NCI-H2171 treated with DMSO at 0.1 percent for 48 hours (cell line): ENCODE data around the gene VIL1.

Source experiments
- DNase-seq: peaks from one replicate; lab custom pipeline; 2025; lab: John Stamatoyannopoulos, UW

The VIL1 gene

DNA sequence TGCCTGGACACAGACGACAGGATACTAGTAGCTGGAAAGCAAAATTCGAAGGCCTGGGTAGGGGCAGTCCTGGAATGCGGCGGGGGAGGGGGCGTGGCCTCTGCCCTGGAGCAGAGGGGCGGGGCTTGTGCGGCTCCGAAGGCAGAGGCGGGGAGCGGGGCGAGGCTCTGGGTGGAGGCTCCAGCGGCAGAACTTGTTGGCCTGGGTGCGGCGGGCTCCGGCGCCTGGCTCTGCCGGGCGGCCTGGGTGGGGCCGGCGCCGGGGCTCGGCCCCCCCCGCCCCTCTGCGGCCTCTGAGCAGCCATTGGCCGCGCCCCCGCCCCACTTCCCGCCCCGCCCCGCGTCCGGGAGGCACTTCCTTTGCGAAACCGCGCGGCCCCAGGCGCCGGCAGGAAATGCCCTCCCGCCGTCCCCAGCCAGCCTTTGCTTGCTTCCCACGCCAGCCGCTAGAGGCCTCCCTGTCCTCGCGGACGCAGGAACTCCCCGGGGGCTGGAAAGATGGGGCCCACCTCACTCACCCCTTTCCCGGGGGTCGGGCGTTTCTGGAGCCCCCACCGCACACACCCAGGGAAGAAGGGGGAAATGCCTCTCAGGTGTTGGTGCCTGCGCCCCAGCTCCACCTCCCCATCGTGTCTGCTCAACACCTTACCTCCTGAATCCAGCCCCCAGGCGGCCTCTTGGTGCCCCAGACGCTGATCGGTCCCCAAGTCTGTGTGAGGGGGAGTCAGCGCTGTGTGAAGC lies 12.5 kb upstream of the VIL1 start:
- peak; percentile 99 for DNase-seq

DNA sequence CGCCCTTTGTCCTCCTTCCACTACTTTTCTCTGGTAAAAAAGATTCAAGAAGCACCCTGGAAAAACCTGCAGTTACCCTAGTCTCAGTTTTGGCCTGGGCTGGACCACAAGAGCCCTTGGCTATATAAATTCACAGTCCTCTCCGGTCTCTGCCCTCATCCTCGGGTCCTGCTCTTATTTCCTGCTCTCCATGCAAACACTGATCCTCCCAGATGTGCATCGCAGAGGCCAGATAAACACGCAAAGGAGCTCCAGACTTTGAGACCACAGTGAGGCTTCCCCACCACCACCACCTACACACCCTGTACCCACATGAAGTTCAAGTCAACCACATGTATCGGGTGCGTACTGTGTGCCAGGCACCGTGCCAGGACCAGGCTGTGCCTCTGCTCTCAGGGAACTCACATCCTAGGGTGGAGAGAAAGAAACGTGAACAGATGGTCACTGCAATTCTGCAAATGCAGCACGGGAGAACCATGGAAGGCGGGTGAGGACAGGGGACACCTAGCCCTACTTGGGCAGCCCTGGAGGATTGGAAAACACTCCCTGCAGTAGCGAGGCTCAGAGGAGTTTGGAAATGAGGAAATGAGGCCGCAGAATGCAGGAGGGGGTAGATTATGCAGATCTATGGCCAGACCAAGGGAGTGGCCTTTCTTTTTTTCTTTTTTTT lies 11.8 kb upstream of the VIL1 start:
- DNase-seq, result peak; percentile 97

DNA sequence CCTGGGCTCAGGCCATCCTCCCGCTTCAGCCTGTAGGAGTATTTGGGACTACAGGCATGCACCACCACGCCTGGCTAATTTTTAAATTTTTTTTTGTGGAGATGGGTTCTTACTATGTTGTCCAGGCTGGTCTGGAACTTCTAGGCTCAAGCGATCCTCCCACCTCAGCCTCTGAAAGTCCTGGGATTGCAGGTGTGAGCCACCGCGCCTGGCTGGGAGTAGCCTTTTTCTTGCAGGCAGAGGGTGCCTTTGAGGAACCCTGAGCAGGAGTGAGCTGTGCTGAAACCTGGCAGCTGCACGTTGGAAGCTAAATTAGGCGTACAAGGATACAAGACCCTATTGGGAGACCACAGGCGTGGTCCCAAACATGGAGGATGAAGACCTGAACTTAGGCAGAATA lies 11.2 kb upstream of the VIL1 start:
- peak; percentile 48 for DNase-seq

DNA sequence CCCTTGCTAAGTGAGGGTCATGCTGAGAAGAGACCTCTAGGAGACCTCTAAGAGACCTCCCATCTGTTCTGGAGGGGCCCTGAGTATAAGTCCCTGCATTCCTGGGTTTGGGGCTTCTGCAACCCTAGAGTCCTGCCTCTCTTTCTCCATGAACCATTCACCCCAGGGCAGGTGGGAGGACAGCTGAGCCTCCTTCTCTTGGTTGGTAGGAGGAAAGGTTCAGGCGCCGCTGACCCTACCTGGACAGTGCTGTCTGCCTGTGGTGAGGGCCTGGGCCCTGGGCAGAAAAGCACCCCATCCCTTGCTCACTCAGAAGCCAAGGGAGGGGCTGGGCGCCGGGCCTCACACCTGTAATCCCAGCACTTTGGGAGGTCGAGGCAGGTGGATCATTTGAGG lies 604 bp upstream of the VIL1 start:
- no peak for DNase-seq

DNA sequence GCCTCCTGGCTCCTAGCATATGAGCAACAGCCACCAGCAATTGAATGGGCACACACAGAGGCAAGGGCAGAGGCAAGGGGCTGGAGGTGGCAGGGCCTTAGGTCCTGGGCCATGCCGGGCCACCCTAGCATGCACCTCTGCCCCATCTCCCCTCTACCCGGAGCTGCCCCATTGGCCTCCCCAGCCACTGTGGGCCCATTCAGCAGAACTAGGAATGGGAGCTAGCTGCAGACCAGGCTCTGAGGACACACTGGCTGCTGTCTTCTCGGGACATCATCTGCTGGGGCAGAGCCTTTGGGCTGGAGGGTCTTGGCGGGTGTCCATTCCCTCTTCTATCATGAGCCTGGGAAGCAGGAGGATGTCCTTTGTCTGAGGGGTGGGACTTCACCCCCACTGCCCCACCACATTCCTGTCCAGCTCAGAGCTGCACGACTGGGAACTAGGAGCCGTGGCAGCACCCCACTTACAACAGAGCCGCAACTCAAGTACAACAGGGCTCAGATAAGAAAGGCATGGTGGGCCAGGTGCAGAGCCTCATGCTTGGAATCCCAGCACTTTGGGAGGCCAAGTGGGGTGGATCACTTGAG lies 800 bp downstream of the VIL1 start:
- no peak for DNase-seq

DNA sequence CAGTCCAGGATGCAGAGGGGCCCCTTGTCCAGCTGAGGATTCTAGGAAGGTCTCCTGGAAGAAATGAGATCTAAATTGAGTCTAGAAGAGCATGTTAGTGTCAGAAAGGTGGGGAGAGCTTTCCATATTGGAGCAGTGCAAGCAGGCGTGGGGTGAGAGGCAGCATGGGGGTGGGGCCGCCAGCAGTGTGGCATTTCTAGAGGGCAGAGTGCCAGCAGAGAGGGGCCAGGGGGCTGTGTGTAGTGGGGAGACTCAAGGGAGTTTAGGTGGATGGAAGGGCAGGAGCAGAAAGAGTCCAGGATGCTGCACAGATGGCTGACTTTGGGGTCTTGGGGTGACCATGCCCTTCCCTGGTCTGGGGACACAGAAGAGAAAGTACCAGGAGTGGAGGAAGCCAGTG lies 2.1 kb downstream of the VIL1 start:
- no peak for DNase-seq

DNA sequence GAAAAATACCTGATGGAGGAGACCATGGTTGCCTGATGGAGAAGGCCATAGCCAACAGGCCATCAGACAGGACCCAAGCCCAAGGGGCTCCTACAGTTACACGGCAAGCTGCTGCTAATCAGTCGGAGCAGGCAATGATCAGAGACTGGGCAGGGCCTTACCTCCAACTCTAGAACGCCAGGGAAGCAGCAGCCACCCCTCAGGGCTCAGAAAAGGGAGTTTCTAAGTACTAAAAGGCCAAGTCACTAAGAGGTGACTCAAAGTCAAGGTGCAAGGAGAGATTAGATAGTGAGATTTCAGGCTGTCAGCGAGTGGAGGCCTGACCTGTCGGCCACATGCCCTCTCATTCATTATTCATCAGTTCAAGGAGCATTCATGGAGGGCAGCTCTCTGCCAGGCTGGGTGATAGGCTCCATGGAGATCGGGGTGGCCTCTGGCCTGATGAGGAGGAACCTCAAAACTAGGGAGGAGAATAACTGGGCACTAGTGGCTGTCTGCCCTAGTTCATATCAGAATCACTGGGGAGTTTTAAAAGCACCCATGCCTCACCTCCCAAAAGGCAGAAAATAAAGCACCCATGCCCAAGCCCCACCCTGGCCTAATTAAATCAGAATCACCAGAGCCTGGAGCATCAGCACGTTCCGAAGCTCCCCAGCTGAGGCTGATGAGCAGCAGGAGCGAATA lies 3.6 kb downstream of the VIL1 start:
- no peak for DNase-seq

DNA sequence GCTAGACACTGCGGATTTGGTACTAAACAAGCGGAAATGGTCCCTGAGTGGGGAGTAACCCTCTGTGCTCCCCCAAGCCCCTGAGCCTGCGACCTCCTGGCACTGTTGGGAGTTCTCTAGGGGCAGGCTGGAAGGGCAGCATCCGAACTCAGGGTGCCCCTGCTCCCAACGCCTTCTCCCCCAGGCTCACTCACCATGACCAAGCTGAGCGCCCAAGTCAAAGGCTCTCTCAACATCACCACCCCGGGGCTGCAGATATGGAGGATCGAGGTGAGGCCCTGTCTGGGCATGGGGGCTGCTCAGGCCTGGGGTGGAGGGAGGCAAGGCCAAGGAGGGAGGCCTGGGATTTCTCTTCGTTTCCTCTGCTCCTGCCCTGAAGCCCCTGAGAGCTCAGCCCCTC lies 4.7 kb downstream of the VIL1 start:
- no peak for DNase-seq

DNA sequence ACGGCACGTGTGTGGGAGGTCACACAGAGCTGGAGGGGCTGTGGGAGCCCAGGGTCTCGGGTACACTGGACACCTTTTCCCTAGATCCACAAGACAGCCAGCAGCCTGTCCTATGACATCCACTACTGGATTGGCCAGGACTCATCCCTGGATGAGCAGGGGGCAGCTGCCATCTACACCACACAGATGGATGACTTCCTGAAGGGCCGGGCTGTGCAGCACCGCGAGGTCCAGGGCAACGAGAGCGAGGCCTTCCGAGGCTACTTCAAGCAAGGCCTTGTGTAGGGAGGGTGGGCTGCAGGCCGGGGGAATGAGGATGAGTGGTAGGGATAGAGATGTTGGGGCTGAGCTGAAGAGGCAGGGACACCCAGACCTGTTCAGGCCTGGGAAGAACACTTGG lies 6.6 kb downstream of the VIL1 start:
- no peak for DNase-seq

DNA sequence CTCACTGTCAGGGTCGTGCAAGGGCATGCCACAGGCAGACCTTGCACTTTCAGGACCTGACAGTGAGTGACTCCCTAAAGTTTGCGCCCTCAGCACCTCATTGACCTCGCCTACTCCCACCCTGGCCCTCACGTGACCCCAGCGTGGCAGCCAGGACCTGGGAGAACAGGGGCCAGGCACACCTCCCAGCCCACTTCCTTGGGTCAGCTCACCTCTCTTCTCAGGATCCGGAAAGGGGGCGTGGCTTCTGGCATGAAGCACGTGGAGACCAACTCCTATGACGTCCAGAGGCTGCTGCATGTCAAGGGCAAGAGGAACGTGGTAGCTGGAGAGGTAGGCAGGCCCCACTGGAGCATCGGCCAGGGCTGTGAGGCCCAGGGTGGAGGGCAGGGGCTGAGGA lies 8.8 kb downstream of the VIL1 start:
- no peak for DNase-seq

DNA sequence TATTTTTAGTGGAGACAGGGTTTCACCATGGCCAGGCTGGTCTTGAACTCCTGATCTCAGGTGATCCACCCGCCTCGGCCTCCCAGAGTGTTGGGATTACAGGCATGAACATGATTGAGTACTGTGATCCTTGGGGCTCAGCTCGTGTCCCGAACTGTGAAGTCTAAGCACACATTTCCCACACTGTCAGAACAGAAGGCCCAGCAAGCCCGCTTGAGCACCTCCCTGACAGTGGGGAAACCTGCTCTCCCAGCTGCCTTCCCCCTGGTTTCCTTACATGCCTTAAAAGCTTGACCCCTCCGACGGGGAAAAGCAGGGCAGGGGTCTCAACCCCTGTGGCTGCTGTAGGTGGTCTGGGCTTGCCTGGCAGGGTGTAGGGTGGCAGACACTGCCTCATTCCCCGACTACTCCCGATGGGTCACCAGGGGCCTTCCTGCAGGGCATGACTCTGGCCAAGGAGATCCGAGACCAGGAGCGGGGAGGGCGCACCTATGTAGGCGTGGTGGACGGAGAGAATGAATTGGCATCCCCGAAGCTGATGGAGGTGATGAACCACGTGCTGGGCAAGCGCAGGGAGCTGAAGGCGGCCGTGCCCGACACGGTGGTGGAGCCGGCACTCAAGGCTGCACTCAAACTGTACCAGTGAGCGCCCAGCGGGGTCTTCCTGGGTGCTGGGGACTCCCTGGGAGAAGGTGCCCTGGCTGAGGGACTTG lies 10.1 kb downstream of the VIL1 start:
- DNase-seq, result no peak

DNA sequence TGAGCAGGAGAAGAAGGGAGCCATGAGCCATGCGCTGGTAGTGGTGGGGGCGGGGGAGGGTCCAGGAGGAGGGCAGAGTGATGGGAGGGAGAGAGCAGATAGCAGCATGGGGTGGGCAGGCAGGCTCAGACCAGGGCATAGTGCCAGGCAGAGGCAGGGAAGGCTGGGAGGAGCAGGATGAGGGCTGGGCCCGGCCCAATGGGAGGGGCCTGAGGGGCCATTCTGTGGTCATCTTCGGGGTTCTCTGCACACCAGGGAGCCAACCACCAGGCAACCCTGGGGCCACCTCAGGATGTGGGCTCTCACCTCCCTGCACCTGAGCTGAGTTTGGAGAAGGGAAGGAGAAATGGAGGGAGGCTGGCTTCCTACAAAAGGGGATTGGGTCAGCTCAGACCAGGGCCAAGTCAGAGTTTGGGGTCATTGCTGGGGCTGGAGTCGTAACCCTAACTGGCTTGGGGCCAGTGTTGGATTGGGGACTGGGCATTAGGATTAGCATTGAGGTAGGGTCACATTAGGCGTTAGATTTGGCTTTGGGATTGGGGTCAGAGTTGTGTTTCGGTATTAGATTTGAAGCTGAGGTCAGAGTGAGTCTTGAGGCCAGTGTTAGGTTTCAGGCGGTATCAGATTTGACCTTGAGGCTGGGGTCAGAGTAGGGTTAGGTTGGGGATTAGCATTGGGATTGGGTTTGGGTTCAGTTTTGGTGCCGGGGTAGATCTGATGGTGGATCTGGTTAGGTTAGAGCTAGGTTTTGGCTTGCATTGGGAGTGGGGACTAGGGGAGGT lies 11.2 kb downstream of the VIL1 start:
- DNase-seq, result no peak

DNA sequence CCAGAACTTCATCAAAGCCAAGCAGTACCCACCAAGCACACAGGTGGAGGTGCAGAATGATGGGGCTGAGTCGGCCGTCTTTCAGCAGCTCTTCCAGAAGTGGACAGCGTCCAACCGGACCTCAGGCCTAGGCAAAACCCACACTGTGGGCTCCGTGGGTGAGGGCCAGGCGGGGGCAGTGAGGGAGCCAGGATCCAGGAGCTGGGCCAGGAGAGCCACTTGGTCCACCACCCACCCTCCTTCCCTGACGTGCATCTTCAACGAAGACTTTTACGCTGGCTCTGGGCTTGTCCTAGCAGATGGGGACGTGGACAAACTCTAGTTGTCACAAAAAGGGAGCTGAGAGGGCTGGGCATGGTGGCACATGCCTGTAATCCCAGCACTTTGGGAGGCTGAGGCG lies 11.8 kb downstream of the VIL1 start:
- DNase-seq, result no peak

DNA sequence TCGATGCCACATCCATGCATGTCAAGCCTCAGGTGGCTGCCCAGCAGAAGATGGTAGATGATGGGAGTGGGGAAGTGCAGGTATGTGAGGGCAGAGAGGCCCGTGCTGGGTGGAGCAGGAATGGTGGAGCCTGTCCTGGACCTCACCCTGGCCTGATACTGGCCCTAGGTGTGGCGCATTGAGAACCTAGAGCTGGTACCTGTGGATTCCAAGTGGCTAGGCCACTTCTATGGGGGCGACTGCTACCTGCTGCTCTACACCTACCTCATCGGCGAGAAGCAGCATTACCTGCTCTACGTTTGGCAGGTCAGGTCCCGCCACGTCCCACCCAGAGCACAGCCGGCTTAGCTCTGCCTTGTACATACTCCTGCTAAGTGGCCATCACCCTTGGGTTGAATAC lies 13.0 kb downstream of the VIL1 start:
- no peak for DNase-seq

DNA sequence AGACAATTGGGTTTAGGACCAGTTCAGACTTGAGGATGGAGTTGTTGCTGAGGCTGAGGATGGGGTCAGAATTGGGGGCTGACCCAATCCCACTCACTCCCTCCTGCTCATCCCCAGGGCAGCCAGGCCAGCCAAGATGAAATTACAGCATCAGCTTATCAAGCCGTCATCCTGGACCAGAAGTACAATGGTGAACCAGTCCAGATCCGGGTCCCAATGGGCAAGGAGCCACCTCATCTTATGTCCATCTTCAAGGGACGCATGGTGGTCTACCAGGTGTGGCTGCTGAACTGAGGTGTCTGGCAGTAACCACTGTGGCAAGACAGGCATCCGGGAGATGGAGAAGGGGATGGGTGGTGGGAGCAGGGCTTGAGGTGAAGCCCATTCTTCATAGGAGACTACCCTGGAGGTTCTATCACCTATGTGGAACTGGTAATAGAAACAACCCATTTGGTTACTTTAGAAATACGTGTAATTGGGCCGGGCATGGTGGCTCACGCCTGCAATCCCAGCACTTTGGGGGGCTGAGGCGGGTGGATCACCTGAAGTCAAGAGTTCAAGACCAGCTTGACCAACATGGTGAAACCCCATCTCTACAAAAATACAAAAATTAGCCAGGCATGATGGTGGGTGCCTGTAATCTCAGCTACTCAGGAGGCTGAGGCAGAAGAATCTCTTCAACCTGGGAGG lies 13.9 kb downstream of the VIL1 start:
- DNase-seq, result no peak

DNA sequence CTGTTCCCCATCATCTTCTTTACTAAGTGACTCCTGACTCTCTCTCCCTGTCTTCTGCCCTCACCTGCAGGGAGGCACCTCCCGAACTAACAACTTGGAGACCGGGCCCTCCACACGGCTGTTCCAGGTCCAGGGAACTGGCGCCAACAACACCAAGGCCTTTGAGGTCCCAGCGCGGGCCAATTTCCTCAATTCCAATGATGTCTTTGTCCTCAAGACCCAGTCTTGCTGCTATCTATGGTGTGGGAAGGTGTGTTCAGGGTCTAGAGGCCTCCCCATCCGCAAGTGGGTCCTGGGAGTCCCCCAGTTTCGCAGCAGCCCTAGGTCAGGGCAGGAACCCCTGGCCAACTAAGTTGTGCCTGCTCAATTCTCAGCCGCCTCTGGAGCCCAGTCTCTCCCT lies 15.5 kb downstream of the VIL1 start:
- DNase-seq, result no peak

DNA sequence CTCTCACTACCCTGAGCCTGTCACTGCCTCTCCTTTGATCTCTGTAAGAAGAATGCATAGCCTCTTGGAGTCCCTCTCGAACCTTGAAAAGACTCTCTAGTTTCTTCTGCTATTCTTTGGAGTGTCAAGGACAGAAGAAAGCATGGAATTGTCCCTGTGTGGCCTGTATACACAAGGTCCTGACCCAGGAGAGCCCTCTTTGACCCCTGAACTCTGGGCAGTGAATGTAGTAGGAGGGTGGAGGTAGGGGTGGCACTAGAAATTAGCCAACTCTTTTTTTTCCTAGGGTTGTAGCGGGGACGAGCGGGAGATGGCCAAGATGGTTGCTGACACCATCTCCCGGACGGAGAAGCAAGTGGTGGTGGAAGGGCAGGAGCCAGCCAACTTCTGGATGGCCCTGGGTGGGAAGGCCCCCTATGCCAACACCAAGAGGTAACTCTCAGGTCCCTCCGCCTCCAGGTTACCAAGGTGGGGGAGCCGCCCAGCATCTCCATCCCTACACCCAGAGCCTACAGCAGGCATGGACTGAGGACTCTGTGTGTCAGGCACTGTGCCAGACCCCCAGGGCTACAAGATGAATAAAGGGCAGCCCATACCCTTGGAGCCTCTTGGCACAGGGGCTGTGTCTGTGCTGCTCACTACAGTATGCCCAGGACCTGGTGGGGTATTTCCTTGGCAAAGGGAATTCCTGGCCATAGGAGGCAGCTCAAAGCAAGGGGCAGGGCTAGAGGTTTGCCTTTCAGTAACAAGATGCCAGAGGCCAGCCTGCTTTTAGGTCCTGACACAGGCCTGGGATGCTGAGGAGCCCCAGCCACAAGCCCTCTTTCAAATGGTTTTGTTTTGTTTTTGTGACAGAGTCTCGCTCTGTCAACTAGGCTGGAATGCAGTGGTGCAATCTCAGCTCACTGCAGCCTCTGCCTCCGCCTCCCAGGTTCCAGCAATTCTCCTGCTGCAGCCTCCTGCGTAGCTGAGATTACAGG lies 16.4 kb downstream of the VIL1 start:
- no peak for DNase-seq

DNA sequence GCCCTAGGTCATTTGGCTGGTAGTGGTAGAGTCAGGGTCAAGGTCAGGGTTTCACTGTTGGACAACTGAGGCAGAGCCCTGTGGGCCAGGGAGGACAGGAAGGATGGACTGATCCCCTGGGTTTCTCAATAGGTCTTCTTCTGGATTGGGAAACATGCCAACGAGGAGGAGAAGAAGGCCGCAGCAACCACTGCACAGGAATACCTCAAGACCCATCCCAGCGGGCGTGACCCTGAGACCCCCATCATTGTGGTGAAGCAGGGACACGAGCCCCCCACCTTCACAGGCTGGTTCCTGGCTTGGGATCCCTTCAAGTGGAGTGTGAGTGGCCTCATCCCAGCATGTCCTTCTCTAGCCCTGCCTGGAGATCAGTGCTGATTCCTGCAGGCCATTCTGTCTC lies 18.1 kb downstream of the VIL1 start:
- DNase-seq, result no peak

DNA sequence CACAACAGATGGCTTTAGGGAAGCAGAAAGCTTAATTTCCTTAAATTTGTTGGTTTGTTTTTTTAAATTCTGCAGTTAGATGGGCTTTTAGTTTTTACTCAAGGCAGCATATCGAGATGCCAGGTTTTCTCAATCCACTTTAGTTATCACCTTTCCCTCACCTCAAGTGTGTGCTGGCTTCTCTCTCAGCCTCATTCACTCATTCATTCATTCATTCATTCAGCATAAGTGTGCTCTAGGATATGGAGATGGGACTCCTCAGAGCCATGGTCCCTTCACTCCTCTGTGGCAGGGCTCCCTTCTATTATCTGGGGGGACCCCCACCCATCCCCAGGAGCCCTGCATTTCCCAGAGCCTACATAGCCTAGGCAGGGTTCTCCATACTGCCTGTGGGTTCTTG lies 19.0 kb downstream of the VIL1 start:
- no peak for DNase-seq

DNA sequence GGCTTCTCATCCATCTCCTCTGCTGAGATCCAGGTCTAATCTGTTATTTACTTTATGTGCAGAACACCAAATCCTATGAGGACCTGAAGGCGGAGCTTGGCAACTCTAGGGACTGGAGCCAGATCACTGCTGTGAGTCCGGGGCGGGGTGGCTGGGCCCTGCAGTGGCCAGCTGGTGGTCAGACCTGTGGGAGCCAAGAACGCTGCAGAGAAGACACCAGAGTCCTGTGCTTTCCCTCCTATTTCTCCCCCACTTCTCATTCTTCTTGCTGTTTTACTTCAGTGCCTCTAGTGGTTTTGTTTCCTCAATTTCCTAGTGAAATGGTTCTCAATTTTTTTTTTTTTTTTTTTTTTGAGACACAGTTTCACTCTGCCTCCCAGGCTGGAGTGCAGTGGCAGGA lies 19.7 kb downstream of the VIL1 start:
- no peak for DNase-seq
